ENCODE results near the gene NKD1.

Gene NKD1

GRCh38 chr16:50690177-50690576 lies 142.0 kb downstream of the NKD1 start:
- no peaks in the 10 kb centered on the region for H3K27me3 ChIP-seq (replicated peaks; ENCODE audit: control insufficient read depth, insufficient read depth, low read length, poor library complexity, severe bottlenecking)
- H3K27ac ChIP-seq (ENCODE audit: insufficient read depth, low read length, poor library complexity, severe bottlenecking) = no peak overlapping the region
- no peak overlapping the region for H3K4me3 ChIP-seq (ENCODE audit: insufficient read depth, low read depth, low read length, poor library complexity, severe bottlenecking)
- H3K9me3 ChIP-seq (ENCODE audit: control insufficient read depth, low read length) = no peaks in the 10 kb centered on the region
- peaks cover 23% of the 10 kb centered on the region for H3K4me1 ChIP-seq (ENCODE audit: control insufficient read depth, insufficient read depth, low read length, poor library complexity, severe bottlenecking)
- H3K36me3 ChIP-seq (ENCODE audit: control insufficient read depth, insufficient read depth, low read length) = no peaks in the 10 kb centered on the region
- no peak for DNase-seq

GRCh38 chr16:50692644-50692998 lies 144.4 kb downstream of the NKD1 start:
- no peaks in the 10 kb centered on the region for H3K9me3 ChIP-seq (ENCODE audit: control insufficient read depth, low read length)
- H3K36me3 ChIP-seq (ENCODE audit: control insufficient read depth, insufficient read depth, low read length) = no peaks in the 10 kb centered on the region
- no peak for DNase-seq
- no peaks in the 10 kb centered on the region for H3K27me3 ChIP-seq (replicated peaks; ENCODE audit: control insufficient read depth, insufficient read depth, low read length, poor library complexity, severe bottlenecking)
- H3K27ac ChIP-seq (ENCODE audit: insufficient read depth, low read length, poor library complexity, severe bottlenecking) = no peak overlapping the region
- H3K4me1 ChIP-seq (ENCODE audit: control insufficient read depth, insufficient read depth, low read length, poor library complexity, severe bottlenecking) = peaks cover 34% of the 10 kb centered on the region
- no peak overlapping the region for H3K4me3 ChIP-seq (ENCODE audit: insufficient read depth, low read depth, low read length, poor library complexity, severe bottlenecking)

GRCh38 chr16:50692999-50693781 lies 145.0 kb downstream of the NKD1 start, which contains the start of gene NOD2:
TSS of gene NOD2 (plus strand) at chr16:50693606. CDS start at chr16:50699496, 5,890 bp downstream.
- Histone ChIP-seq H3K36me3 (ENCODE audit: control insufficient read depth, insufficient read depth, low read length) (no peaks in the 10 kb centered on the region), H3K4me3 (ENCODE audit: insufficient read depth, low read depth, low read length, poor library complexity, severe bottlenecking) (peak within 1 kb of the TSS; percentile 63), H3K27me3 (replicated peaks; ENCODE audit: control insufficient read depth, insufficient read depth, low read length, poor library complexity, severe bottlenecking) (no peaks in the 10 kb centered on the region), H3K27ac (ENCODE audit: insufficient read depth, low read length, poor library complexity, severe bottlenecking) (peak within 1 kb of the TSS; percentile 57), H3K4me1 (ENCODE audit: control insufficient read depth, insufficient read depth, low read length, poor library complexity, severe bottlenecking) (peaks cover 36% of the 10 kb centered on the region), H3K9me3 (ENCODE audit: control insufficient read depth, low read length) (no peaks in the 10 kb centered on the region)
- DNase-seq = no peak

DNA sequence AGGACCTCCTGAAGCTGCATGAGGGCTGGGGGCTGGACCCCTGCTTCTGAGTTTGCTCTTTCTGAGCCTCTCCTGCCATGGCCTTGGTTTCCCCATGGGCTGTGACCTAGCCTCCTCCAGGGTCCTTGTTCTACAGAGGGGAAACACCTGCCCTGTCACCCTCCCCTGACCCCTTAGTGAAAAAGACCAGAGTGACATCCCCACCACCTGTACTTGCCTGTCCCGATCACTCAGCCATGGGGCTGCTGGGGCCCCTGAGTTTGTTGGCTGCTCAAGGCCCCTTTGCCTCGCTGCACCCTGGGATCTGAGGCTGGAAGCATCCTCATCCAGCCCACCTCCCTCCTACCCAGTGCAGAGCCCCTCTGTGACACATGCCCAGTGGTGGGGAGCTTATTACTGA lies 146.0 kb downstream of the NKD1 start:
- Histone ChIP-seq H3K36me3 (ENCODE audit: control insufficient read depth, insufficient read depth, low read length) (no peaks in the 10 kb centered on the region), H3K9me3 (ENCODE audit: control insufficient read depth, low read length) (no peaks in the 10 kb centered on the region), H3K4me3 (ENCODE audit: insufficient read depth, low read depth, low read length, poor library complexity, severe bottlenecking) (peak overlapping the region; percentile 63), H3K27me3 (replicated peaks; ENCODE audit: control insufficient read depth, insufficient read depth, low read length, poor library complexity, severe bottlenecking) (no peaks in the 10 kb centered on the region), H3K4me1 (ENCODE audit: control insufficient read depth, insufficient read depth, low read length, poor library complexity, severe bottlenecking) (peaks cover 38% of the 10 kb centered on the region), H3K27ac (ENCODE audit: insufficient read depth, low read length, poor library complexity, severe bottlenecking) (no peak overlapping the region)
- DNase-seq = no peak

GRCh38 chr16:50695017-50696000 lies 147.1 kb downstream of the NKD1 start:
- Histone ChIP-seq H3K36me3 (ENCODE audit: control insufficient read depth, insufficient read depth, low read length) (no peaks in the 10 kb centered on the region), H3K4me1 (ENCODE audit: control insufficient read depth, insufficient read depth, low read length, poor library complexity, severe bottlenecking) (peaks cover 44% of the 10 kb centered on the region), H3K9me3 (ENCODE audit: control insufficient read depth, low read length) (no peaks in the 10 kb centered on the region), H3K4me3 (ENCODE audit: insufficient read depth, low read depth, low read length, poor library complexity, severe bottlenecking) (no peak overlapping the region), H3K27me3 (replicated peaks; ENCODE audit: control insufficient read depth, insufficient read depth, low read length, poor library complexity, severe bottlenecking) (no peaks in the 10 kb centered on the region), H3K27ac (ENCODE audit: insufficient read depth, low read length, poor library complexity, severe bottlenecking) (peak overlapping the region; percentile 75)
- DNase-seq = no peak

GRCh38 chr16:50696126-50696525 lies 147.9 kb downstream of the NKD1 start:
- H3K36me3 ChIP-seq (ENCODE audit: control insufficient read depth, insufficient read depth, low read length) = no peaks in the 10 kb centered on the region
- DNase-seq = no peak
- no peaks in the 10 kb centered on the region for H3K27me3 ChIP-seq (replicated peaks; ENCODE audit: control insufficient read depth, insufficient read depth, low read length, poor library complexity, severe bottlenecking)
- no peaks in the 10 kb centered on the region for H3K9me3 ChIP-seq (ENCODE audit: control insufficient read depth, low read length)
- H3K4me3 ChIP-seq (ENCODE audit: insufficient read depth, low read depth, low read length, poor library complexity, severe bottlenecking) = no peak overlapping the region
- peaks cover 44% of the 10 kb centered on the region for H3K4me1 ChIP-seq (ENCODE audit: control insufficient read depth, insufficient read depth, low read length, poor library complexity, severe bottlenecking)
- H3K27ac ChIP-seq (ENCODE audit: insufficient read depth, low read length, poor library complexity, severe bottlenecking) = peak overlapping the region; percentile 75

DNA sequence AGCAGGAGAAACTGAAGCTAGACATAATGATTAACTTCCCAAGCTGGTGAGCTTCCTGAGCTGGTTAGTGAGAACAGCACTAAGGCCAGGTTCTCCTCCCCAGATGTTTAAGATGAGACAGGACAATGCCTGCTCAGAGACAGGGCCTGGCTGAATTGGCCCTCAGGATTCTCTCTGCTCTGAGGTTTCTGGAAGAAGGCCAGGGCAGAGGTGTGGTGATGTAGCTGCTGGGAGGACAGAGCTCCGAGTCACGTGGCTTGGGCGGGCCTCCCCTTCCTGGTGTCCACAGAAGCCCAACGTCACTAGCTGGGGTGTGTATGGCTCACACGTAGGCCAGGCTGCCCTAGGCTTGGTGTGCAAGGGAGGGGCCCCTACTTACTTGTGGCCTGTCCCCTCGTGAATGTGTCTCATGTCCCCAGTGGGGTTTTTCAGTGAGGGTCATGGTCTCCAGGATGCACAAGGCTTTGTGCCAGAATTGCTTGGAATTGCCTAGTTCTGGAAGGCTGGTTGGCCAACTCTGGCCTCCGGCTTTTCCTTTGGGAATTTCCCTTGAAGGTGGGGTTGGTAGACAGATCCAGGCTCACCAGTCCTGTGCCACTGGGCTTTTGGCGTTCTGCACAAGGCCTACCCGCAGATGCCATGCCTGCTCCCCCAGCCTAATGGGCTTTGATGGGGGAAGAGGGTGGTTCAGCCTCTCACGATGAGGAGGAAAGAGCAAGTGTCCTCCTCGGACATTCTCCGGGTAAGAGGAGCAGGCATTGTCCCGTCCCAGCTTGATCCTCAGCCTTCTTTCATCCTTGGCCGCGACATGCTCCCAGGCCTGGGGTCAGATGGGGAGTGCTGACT lies 148.6 kb downstream of the NKD1 start:
- H3K9me3 ChIP-seq (ENCODE audit: control insufficient read depth, low read length) = no peaks in the 10 kb centered on the region
- H3K4me3 ChIP-seq (ENCODE audit: insufficient read depth, low read depth, low read length, poor library complexity, severe bottlenecking) = peak overlapping the region; percentile 49
- H3K27me3 ChIP-seq (replicated peaks; ENCODE audit: control insufficient read depth, insufficient read depth, low read length, poor library complexity, severe bottlenecking) = no peaks in the 10 kb centered on the region
- peak overlapping the region; percentile 75 for H3K27ac ChIP-seq (ENCODE audit: insufficient read depth, low read length, poor library complexity, severe bottlenecking)
- H3K4me1 ChIP-seq (ENCODE audit: control insufficient read depth, insufficient read depth, low read length, poor library complexity, severe bottlenecking) = peaks cover 44% of the 10 kb centered on the region
- peak; percentile 62 to 72 (median 65) for DNase-seq
- no peaks in the 10 kb centered on the region for H3K36me3 ChIP-seq (ENCODE audit: control insufficient read depth, insufficient read depth, low read length)

DNA sequence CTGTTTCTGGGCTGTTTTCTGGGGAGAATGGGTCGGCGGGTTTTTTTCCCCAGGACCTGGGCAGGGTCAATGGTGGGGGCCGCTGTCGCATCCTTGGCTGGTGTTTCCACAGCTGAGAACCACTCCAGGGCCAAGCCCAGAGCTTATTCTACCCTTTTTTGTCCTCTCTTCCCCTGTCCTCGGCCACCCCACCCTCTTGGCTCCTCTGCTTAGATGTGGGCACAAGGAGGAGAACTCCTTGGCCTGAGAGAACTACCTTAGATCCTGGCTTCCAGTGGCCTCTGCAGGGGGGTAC lies 149.2 kb downstream of the NKD1 start:
- no peak for DNase-seq
- Histone ChIP-seq H3K9me3 (ENCODE audit: control insufficient read depth, low read length) (no peaks in the 10 kb centered on the region), H3K36me3 (ENCODE audit: control insufficient read depth, insufficient read depth, low read length) (no peaks in the 10 kb centered on the region), H3K4me1 (ENCODE audit: control insufficient read depth, insufficient read depth, low read length, poor library complexity, severe bottlenecking) (peaks cover 44% of the 10 kb centered on the region), H3K27me3 (replicated peaks; ENCODE audit: control insufficient read depth, insufficient read depth, low read length, poor library complexity, severe bottlenecking) (no peaks in the 10 kb centered on the region), H3K27ac (ENCODE audit: insufficient read depth, low read length, poor library complexity, severe bottlenecking) (peak overlapping the region; percentile 75), H3K4me3 (ENCODE audit: insufficient read depth, low read depth, low read length, poor library complexity, severe bottlenecking) (peak overlapping the region; percentile 49)

GRCh38 chr16:50697881-50698767 lies 149.9 kb downstream of the NKD1 start:
- H3K27me3 ChIP-seq (replicated peaks; ENCODE audit: control insufficient read depth, insufficient read depth, low read length, poor library complexity, severe bottlenecking) = no peaks in the 10 kb centered on the region
- no peaks in the 10 kb centered on the region for H3K9me3 ChIP-seq (ENCODE audit: control insufficient read depth, low read length)
- peak in 2 of 3 donors; percentile 25 to 46 for DNase-seq
- peak overlapping the region; percentile 75 for H3K27ac ChIP-seq (ENCODE audit: insufficient read depth, low read length, poor library complexity, severe bottlenecking)
- peaks cover 44% of the 10 kb centered on the region for H3K4me1 ChIP-seq (ENCODE audit: control insufficient read depth, insufficient read depth, low read length, poor library complexity, severe bottlenecking)
- H3K4me3 ChIP-seq (ENCODE audit: insufficient read depth, low read depth, low read length, poor library complexity, severe bottlenecking) = peak overlapping the region; percentile 49
- H3K36me3 ChIP-seq (ENCODE audit: control insufficient read depth, insufficient read depth, low read length) = no peaks in the 10 kb centered on the region

Data from effector memory CD4-positive, alpha-beta T cell (primary cell).